ENCODE data around the gene TEX26. TPM values are rescaled to one million over a fixed set of nuclear protein-coding genes. Genes with fewer than 3 reads are reported as not detected.

TEX26 gene
- total RNA-seq, 1 experiment from 2014 or later, result not detected

DNA sequence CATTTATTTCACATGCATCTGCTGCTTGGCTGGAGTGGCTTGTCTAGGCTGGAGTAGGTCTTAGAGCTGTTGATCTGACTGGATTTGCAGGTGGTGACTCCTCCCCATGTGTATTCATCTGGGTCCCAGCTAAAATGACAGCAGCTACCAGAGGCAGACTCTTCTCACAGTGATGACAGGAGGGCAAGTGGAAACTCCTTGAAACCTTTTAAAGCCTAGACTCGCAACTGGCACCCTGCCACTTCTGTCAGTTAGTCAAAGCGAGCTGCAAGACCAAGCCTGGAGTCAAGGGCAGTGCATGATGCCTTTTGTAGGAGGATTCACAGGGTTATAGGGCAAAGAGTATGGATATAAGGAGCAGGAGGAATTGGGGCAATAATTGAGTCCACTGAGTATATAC lies 65.2 kb downstream of the TEX26 start:
- Mint-ChIP-seq H3K36me3 (ENCODE audit: insufficient read depth, unreplicated experiment) (no peaks in the 10 kb centered on the region), H3K4me3 (ENCODE audit: unreplicated experiment) (no peak overlapping the region), H3K4me1 (ENCODE audit: insufficient read depth, unreplicated experiment) (no peaks in the 10 kb centered on the region), H3K27ac (ENCODE audit: low read depth, unreplicated experiment) (no peak overlapping the region), H3K27me3 (ENCODE audit: insufficient read depth, unreplicated experiment) (peaks cover 27% of the 10 kb centered on the region), H3K9me3 (ENCODE audit: unreplicated experiment) (no peaks in the 10 kb centered on the region)
- BruUV-seq (replicated peaks), result no TSS peak
- intact Hi-C loops (cut with micrococcal nuclease), result loop anchor here (2.0 kb wide), 1 partner anchor 25 kb away; no protein-coding TSS in a partner anchor
- no peak for DNase-seq (ENCODE audit: unreplicated experiment)
- CTCF ChIA-PET, result interaction anchor here (0.7 to 1.4 kb wide), 2 partner anchors 33 to 47 kb away, joined by 3 to 4 read pairs; no protein-coding TSS in a partner anchor
- POLR2A ChIA-PET, result interaction anchor here (0.7 to 1.2 kb wide), 4 partner anchors 13 to 75 kb away, joined by 3 read pairs; no protein-coding TSS in a partner anchor
- TF ChIP-seq, protein P1, sequence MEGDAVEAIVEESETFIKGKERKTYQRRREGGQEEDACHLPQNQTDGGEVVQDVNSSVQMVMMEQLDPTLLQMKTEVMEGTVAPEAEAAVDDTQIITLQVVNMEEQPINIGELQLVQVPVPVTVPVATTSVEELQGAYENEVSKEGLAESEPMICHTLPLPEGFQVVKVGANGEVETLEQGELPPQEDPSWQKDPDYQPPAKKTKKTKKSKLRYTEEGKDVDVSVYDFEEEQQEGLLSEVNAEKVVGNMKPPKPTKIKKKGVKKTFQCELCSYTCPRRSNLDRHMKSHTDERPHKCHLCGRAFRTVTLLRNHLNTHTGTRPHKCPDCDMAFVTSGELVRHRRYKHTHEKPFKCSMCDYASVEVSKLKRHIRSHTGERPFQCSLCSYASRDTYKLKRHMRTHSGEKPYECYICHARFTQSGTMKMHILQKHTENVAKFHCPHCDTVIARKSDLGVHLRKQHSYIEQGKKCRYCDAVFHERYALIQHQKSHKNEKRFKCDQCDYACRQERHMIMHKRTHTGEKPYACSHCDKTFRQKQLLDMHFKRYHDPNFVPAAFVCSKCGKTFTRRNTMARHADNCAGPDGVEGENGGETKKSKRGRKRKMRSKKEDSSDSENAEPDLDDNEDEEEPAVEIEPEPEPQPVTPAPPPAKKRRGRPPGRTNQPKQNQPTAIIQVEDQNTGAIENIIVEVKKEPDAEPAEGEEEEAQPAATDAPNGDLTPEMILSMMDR (IDR thresholded peaks at IDR 0.05; ENCODE audit: unreplicated experiment), result no peak

DNA sequence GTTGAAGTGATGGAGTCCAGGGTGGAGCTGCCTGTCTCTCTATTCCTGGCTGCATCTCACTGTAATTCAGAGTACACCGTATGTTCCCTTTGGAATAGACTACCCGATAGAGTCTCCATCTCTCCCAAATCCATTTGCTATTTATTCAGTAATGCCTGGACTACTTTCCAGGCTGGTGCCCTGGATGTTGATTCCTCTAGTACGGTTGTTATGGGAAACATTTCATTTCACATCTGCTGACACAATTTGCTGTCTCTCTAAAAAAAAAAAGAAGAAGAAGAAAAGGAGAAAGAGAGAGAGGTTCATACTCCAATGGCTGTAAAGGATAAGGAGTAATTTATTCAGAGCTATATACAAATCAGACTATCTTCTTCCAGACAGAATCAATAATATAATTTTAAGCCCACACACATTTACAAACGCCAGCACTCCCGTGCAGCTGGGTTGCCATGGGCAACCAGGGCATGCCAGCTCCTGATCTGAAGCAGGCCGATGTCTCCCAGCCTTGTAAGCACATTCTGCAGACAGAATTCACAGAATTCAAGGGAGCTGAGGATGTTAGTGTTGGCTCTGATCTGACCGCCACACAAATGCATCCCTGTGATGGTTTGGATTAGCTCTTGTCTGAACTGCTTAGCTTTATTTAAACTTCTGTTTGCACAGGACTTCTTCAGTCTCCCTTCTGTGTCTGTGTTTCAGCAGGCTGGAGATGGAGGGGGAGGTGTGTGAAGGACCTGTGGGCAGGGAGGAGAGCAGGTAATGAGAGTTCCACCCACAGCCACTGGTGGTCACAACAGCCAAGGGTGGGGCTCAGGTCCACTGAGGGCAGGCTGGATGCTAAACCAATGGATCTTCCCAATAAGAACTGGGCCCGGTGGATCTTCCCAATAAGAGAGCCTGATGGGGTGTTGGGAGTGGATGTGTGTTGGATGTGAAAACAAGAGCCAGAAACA lies 66.0 kb downstream of the TEX26 start:
- H3K4me1 Mint-ChIP-seq (ENCODE audit: insufficient read depth, unreplicated experiment), result no peaks in the 10 kb centered on the region
- intact Hi-C loops (cut with micrococcal nuclease), result no loop called here
- no peaks in the 10 kb centered on the region for H3K9me3 Mint-ChIP-seq (ENCODE audit: unreplicated experiment)
- no peak overlapping the region for H3K4me3 Mint-ChIP-seq (ENCODE audit: unreplicated experiment)
- TF ChIP-seq, protein P1 (IDR thresholded peaks at IDR 0.05; ENCODE audit: unreplicated experiment), result no peak
- no TSS peak for BruUV-seq (replicated peaks)
- no peaks in the 10 kb centered on the region for H3K36me3 Mint-ChIP-seq (ENCODE audit: insufficient read depth, unreplicated experiment)
- no peak for DNase-seq (ENCODE audit: unreplicated experiment)
- CTCF ChIA-PET, result interaction anchor here (0.6 to 0.7 kb wide), 3 partner anchors 32 to 1601 kb away, joined by 3 read pairs; no protein-coding TSS in a partner anchor
- peaks cover 23% of the 10 kb centered on the region for H3K27me3 Mint-ChIP-seq (ENCODE audit: insufficient read depth, unreplicated experiment)
- POLR2A ChIA-PET, result interaction anchor here (1.0 to 1.2 kb wide), 3 partner anchors 12 to 75 kb away, joined by 3 read pairs; no protein-coding TSS in a partner anchor
- H3K27ac Mint-ChIP-seq (ENCODE audit: low read depth, unreplicated experiment), result no peak overlapping the region

DNA sequence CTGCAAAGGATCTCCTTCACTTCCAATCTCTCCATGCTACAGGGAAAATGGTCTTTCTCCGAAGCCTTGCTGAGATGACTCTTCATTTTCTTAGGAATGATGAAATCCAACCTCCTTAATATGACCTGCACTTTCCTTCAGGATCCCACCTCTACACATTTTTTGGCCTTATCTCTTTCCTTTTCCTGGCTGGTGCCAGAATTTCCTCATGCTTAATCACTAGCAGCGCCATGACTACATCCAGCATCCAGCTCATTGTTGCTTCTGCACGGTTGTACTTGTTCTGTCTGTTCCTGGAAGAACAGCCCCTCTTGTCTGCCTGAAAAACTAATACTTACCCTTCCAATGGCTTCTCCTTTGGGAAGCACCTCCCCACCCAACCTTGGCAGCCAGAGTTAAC lies 68.4 kb downstream of the TEX26 start:
- DNase-seq (ENCODE audit: unreplicated experiment), result no peak
- BruUV-seq (replicated peaks), result no TSS peak
- Mint-ChIP-seq H3K36me3 (ENCODE audit: insufficient read depth, unreplicated experiment) (no peaks in the 10 kb centered on the region), H3K4me1 (ENCODE audit: insufficient read depth, unreplicated experiment) (no peaks in the 10 kb centered on the region), H3K4me3 (ENCODE audit: unreplicated experiment) (no peak overlapping the region), H3K27ac (ENCODE audit: low read depth, unreplicated experiment) (no peak overlapping the region), H3K9me3 (ENCODE audit: unreplicated experiment) (no peaks in the 10 kb centered on the region), H3K27me3 (ENCODE audit: insufficient read depth, unreplicated experiment) (peaks cover 23% of the 10 kb centered on the region)
- ChIA-PET CTCF (interaction anchor here (0.5 to 2.0 kb wide), 4 partner anchors 10 to 390 kb away, joined by 3 to 4 read pairs (median 4); no protein-coding TSS in a partner anchor), POLR2A (interaction anchor here (0.7 kb wide), 1 partner anchor 23 kb away, joined by 3 read pairs; no protein-coding TSS in a partner anchor)
- intact Hi-C loops (cut with micrococcal nuclease), result no loop called here
- TF ChIP-seq, protein P1 (IDR thresholded peaks at IDR 0.05; ENCODE audit: unreplicated experiment), result no peak

DNA sequence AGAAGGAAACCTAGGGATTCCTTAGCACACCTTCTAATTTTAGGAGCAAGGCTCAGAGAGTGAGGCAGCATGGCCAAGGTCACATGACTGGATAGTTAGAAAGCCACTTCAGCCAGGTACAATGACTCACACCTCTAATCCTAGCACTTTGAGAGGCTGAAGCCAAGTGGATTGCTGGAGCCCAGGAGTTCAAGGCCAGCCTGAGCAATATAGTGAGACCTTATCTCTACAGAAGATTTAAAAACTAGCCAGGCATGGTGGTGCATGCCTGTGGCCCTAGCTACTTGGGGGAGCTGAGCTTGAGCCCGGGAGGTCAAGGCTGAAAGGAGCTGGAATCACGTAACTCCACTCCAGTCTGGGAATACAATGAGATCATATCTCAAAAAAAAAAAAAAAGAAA lies 69.2 kb downstream of the TEX26 start:
- peak; percentile 22 for DNase-seq (ENCODE audit: unreplicated experiment)
- H3K36me3 Mint-ChIP-seq (ENCODE audit: insufficient read depth, unreplicated experiment), result no peaks in the 10 kb centered on the region
- no peak overlapping the region for H3K4me3 Mint-ChIP-seq (ENCODE audit: unreplicated experiment)
- peaks cover 23% of the 10 kb centered on the region for H3K27me3 Mint-ChIP-seq (ENCODE audit: insufficient read depth, unreplicated experiment)
- ChIA-PET CTCF (interaction anchor here (0.6 to 2.0 kb wide), 3 partner anchors 9 to 136 kb away, joined by 3 to 6 read pairs (median 4); no protein-coding TSS in a partner anchor), POLR2A (interaction anchor here (0.7 kb wide), 1 partner anchor 82 kb away, joined by 4 read pairs; no protein-coding TSS in a partner anchor)
- no peak overlapping the region for H3K27ac Mint-ChIP-seq (ENCODE audit: low read depth, unreplicated experiment)
- TF ChIP-seq, protein P1 (IDR thresholded peaks at IDR 0.05; ENCODE audit: unreplicated experiment), result no peak
- H3K9me3 Mint-ChIP-seq (ENCODE audit: unreplicated experiment), result no peaks in the 10 kb centered on the region
- no peaks in the 10 kb centered on the region for H3K4me1 Mint-ChIP-seq (ENCODE audit: insufficient read depth, unreplicated experiment)
- intact Hi-C loops (cut with micrococcal nuclease), result no loop called here
- BruUV-seq (replicated peaks), result no TSS peak
